Measurements from ENCODE around the gene MRPL17.

The MRPL17 gene

GRCh38 chr11:6654281-6655019, 28.7 kb downstream of the MRPL17 start:
- DNase-seq (ENCODE audit: low read depth in 2 of 2) = no peak

GRCh38 chr11:6653656-6654055, 29.5 kb downstream of the MRPL17 start:
- no peak for DNase-seq (ENCODE audit: low read depth in 2 of 2)

DNA sequence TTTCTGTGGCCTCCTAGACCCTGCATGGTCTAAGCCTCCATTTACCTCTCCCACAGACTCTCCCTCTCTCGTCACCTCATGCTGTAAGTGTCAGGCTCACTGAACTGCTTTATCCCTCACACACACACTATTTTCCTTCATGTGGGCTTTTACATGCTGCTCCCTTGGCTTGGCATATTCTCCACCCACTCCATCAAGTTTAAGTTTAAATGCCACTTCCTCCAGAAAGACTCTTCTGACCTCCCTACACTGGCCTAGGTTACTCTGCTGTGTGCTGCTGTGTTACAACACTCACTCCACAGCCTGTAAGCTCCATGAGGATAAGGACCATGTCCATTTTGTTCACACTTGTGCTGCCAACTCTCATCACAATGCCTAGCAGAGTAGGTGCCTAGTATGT, 30.0 kb downstream of the MRPL17 start:
- no peak for DNase-seq (ENCODE audit: low read depth in 2 of 2)

DNA sequence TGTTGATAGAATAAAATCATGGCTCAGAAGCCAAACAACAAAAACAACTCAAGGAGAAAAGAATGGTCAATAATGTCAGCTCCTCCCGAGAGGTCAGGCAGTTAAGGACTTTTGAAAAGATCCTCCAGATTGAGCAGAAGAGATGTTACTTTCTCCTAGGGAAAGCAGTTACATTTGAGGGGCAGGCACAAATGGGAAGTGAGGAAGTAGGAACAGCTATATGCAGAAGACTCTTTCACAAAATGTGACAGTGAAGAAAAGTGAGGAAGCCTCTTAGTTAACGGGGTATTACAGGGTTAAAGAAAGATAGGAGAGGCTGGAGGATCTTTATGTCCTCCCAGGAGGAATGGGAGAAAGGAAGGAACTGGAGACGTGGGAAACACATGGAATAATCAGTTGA, 31.0 kb downstream of the MRPL17 start:
- DNase-seq (ENCODE audit: low read depth in 2 of 2) = no peak

DNA sequence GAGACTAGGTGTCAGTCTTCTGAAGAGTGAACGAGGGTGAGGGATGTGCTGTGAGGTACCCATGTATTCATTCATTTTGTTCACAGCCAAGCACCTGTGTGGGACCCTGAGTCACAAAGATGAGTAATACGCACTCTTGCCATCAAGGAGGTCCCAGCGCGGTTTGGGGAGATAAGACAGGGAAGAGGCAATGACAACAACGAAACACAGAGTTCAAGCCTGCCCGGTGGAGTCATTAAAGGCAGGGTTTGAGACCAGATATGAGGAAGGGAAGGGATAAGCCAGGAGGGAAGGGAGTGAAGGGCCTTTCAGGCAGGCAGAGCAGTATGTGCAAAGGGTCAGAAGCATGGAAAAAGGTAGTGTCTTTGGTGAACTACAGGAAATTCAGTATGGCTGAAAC, 32.2 kb downstream of the MRPL17 start:
- DNase-seq (ENCODE audit: low read depth in 2 of 2) = no peak

GRCh38 chr11:6650104-6650503, 33.0 kb downstream of the MRPL17 start:
- no peak for DNase-seq (ENCODE audit: low read depth in 2 of 2)

GRCh38 chr11:6648501-6648900, 34.6 kb downstream of the MRPL17 start:
- no peak for DNase-seq (ENCODE audit: low read depth in 2 of 2)

DNA sequence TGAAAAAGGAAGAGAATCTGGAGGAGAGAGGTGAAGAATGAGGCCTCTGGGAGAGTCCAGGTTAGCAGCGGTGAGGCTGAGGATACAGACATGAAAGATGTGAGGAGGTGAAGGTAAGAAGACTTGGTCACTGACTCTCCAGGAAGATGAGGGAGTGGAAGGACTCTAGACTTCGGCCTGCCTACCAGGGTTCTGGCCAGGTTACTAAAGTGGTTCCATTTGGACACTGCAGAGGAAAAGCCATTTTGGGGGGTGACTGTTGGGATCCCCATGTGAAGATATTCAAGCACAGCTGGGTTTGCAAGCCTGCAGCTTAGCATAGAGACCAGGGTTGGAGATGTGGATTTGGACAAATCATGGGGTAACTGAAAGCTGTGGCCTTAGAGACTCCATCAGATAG, 35.3 kb downstream of the MRPL17 start:
- no peak for DNase-seq (ENCODE audit: low read depth in 2 of 2)

GRCh38 chr11:6646918-6647679, 36.0 kb downstream of the MRPL17 start:
- no peak for DNase-seq (ENCODE audit: low read depth in 2 of 2)

DNA sequence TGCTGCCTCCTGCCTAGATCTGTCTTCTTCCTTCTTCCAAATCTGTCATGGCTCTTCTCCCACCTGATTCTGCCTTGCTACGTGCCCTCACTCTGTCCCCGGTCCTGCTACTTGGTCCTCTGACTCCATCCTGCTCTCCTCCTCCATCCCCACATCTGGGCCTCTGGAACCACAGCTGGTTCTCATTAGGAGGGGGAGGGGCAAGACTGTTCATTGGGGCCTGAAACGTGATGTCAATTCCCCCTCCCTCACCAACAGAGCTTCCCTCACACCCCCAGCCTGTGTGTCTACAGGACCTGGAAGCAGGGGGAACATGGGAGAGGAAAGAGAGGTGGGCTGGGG, 36.6 kb downstream of the MRPL17 start:
- DNase-seq (ENCODE audit: low read depth in 2 of 2) = no peak

DNA sequence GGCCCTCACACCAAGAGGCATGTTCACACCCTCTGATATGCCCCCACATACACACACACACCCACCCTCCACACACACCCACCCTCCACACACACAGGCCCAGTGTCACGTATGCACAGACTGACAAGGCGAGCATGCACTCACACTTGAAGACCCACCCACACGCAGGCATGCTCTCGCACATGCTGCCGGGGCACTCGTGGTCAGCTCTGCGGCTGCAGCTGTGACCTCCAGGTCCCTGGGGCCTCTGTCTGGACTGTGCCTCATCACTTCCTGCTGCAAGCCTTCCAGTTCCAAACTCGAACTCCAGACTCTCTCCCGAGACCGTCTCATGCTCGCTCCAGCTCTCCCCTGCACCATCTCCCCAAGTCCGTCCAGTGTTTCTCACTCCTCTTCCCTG, 37.1 kb downstream of the MRPL17 start:
- no peak for DNase-seq (ENCODE audit: low read depth in 2 of 2)

GRCh38 chr11:6642957-6643356, 40.2 kb downstream of the MRPL17 start:
- no peak for DNase-seq (ENCODE audit: low read depth in 2 of 2)

GRCh38 chr11:6640985-6641701, 42.0 kb downstream of the MRPL17 start:
- no peak for DNase-seq (ENCODE audit: low read depth in 2 of 2)

- no peak for DNase-seq (ENCODE audit: low read depth in 2 of 2)
These were observed 42.8 kb downstream of the MRPL17 start for GRCh38 chr11:6640036-6640984.

DNA sequence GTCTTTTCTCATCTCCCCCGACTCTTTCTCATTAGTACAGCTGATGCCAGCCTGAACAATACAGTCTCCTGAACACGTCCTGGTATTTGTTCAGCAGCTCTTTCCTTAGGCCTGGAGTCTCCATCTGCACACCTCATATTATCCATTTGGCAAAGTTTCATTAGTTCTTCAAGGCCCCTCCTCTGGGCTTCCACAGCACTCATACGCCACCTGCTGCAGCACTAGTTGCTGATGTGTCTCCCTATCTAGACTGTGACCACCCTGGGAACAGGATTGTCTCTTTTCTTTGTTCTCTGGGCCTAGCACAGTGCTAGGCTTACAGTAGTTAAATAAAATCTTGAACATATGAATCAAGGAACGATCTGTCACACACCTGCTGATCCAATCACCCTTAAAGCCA, 44.7 kb downstream of the MRPL17 start:
- no peak for DNase-seq (ENCODE audit: low read depth in 2 of 2)

- DNase-seq (ENCODE audit: low read depth in 2 of 2) = no peak
These were observed 45.3 kb downstream of the MRPL17 start for GRCh38 chr11:6637871-6638270.

- DNase-seq (ENCODE audit: low read depth in 2 of 2) = no peak
These were observed 46.7 kb downstream of the MRPL17 start for GRCh38 chr11:6636480-6636879.

- no peak for DNase-seq (ENCODE audit: low read depth in 2 of 2)
These were observed 47.8 kb downstream of the MRPL17 start for GRCh38 chr11:6635082-6635932.

DNA sequence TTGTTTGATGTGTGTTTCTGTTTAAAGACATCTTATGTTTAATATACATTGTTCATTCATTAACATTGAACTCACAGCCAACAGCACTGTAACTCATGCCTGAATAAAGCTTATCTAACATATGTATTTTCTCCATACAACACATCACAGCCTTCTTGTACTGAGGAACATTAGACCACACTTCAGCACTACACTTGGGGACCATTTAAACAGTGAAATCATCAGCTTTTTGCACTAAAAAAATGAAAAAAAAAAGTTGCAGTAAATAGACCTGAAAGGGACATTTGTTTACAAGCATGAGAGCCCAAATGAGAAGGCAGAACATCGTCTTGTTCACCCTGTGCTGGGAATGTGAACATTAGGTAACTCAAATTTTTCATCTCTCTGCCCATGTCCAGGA, 48.6 kb downstream of the MRPL17 start:
- no peak for DNase-seq (ENCODE audit: low read depth in 2 of 2)
